Colonic mucosa (tissue), 4 donors: ENCODE results near the gene SLC6A11. TPM values are rescaled to one million over a fixed set of nuclear protein-coding genes. Genes with fewer than 3 reads are reported as not detected.

Experiments
- DNase-seq: peaks from one replicate; pipeline ENCODE4 v3.0.0-alpha.2; 2020
- H3K27ac ChIP-seq: fragments of 200-600 bp; one replicate; pipeline ENCODE4 v1.8.0; 2021
- H3K27me3 ChIP-seq: fragments of 200-600 bp; one replicate; pipeline ENCODE4 v1.8.0; 2021
- H3K36me3 ChIP-seq: fragments of 200-600 bp; one replicate; pipeline ENCODE4 v1.8.0; 2021
- H3K4me1 ChIP-seq: fragments of 200-600 bp; one replicate; pipeline ENCODE4 v1.8.0; 2021; ENCODE audit warnings: mild to moderate bottlenecking
- H3K4me3 ChIP-seq: fragments of 200-600 bp; one replicate; pipeline ENCODE4 v1.8.0; 2021
- H3K9ac ChIP-seq, 2 donors: one replicate each; pipeline ENCODE4 v1.7.0; 2013; ENCODE audit warnings: control low read depth in 2 of 2, low read depth in 2 of 2, low read length in 2 of 2
- H3K9me3 ChIP-seq: fragments of 200-600 bp; one replicate; pipeline ENCODE4 v1.8.0; 2021
- CTCF ChIP-seq: fragments of 200-600 bp; IDR thresholded peaks from one replicate; pipeline ENCODE4 v1.8.0; 2022; ENCODE audit warnings: antibody characterized with exemption, mild to moderate bottlenecking
- intact Hi-C: fragments of 100-400 bp; cut with DNase I; formaldehyde crosslinking; loops from one replicate; pipeline ENCODE4 v1.14.1; 2022
- total RNA-seq, 2 donors: library from RNA; stranded (reverse); fragmentation: NEBNext Ultra II Directional in 1 of 2; extraction: Animal tissue kit (Norgen Biotek cat#: 25700) in 1 of 2; gene quantifications; one replicate each; pipeline ENCODE4 v1.2.1, GENCODE V29; 2021
- donor health status: healthy.
- donor health status: DM: no; HTN: no; CAD: no.
- donor health status: DM: no; HTN: no; CAD: no.

Gene SLC6A11
- total RNA-seq, 2 donors from 2014 or later = not detected

- no peak for TF ChIP-seq CTCF
- H3K9me3 ChIP-seq = no peaks in the 10 kb centered on the region
- intact Hi-C loops = no loop called here
- no peak for DNase-seq
- H3K4me3 ChIP-seq = no peak overlapping the region
- no peaks in the 10 kb centered on the region for H3K27me3 ChIP-seq
- no peak overlapping the region for H3K27ac ChIP-seq
- H3K36me3 ChIP-seq = no peaks in the 10 kb centered on the region
- H3K4me1 ChIP-seq = no peaks in the 10 kb centered on the region
- H3K9ac ChIP-seq = peak overlapping the region in 1 of 2 donors; percentile 30
These were observed 30.6 kb downstream of the SLC6A11 start for GRCh38 chr3:10846657-10846975.

GRCh38 chr3:10848261-10848660 is 32.2 kb downstream of the SLC6A11 start:
- no peak for DNase-seq
- Histone ChIP-seq H3K27me3 (no peaks in the 10 kb centered on the region), H3K27ac (no peak overlapping the region), H3K9me3 (no peaks in the 10 kb centered on the region), H3K4me3 (no peak overlapping the region), H3K36me3 (no peaks in the 10 kb centered on the region), H3K9ac (no peak overlapping the region), H3K4me1 (no peaks in the 10 kb centered on the region)
- intact Hi-C loops = no loop called here
- TF ChIP-seq CTCF = no peak

- no peak for DNase-seq
These were observed 36.2 kb downstream of the SLC6A11 start for GRCh38 chr3:10852066-10852808.

GRCh38 chr3:10855083-10855870 is 39.2 kb downstream of the SLC6A11 start:
- no peak for TF ChIP-seq CTCF
- Histone ChIP-seq H3K9ac (no peak overlapping the region), H3K4me1 (no peaks in the 10 kb centered on the region), H3K36me3 (no peaks in the 10 kb centered on the region), H3K27me3 (no peaks in the 10 kb centered on the region), H3K27ac (no peak overlapping the region), H3K9me3 (no peaks in the 10 kb centered on the region), H3K4me3 (no peak overlapping the region)
- intact Hi-C loops = no loop called here
- DNase-seq = no peak

More at GRCh38 chr3:10852066-10852808, 36.2 kb downstream of the SLC6A11 start:
- no peaks in the 10 kb centered on the region for H3K27me3 ChIP-seq
- H3K9me3 ChIP-seq = no peaks in the 10 kb centered on the region
- no peaks in the 10 kb centered on the region for H3K36me3 ChIP-seq
- no peaks in the 10 kb centered on the region for H3K4me1 ChIP-seq
- H3K27ac ChIP-seq = no peak overlapping the region
- no peak overlapping the region for H3K4me3 ChIP-seq
- intact Hi-C loops = no loop called here
- TF ChIP-seq CTCF = no peak
- no peak overlapping the region for H3K9ac ChIP-seq

GRCh38 chr3:10855871-10856662 is 40.0 kb downstream of the SLC6A11 start:
- no peak for DNase-seq
- Histone ChIP-seq H3K27me3 (no peaks in the 10 kb centered on the region), H3K4me3 (no peak overlapping the region), H3K36me3 (no peaks in the 10 kb centered on the region), H3K9ac (no peak overlapping the region), H3K27ac (no peak overlapping the region), H3K4me1 (no peaks in the 10 kb centered on the region), H3K9me3 (no peaks in the 10 kb centered on the region)
- TF ChIP-seq CTCF = no peak
- intact Hi-C loops = no loop called here
